GM19467 (cell line): Measurements from ENCODE around the gene HDGF.

Source experiments
- ATAC-seq: cut with Tn5 transposase; IDR thresholded peaks from one replicate; pipeline ENCODE4 v1.9.1; 2021; ENCODE audit warnings: mild to moderate bottlenecking, moderate library complexity; ENCODE audit not compliant: unreplicated experiment

Gene HDGF

GRCh38 chr1:156703741-156704140 lies 47.7 kb downstream of the HDGF start:
- no peak for ATAC-seq

DNA sequence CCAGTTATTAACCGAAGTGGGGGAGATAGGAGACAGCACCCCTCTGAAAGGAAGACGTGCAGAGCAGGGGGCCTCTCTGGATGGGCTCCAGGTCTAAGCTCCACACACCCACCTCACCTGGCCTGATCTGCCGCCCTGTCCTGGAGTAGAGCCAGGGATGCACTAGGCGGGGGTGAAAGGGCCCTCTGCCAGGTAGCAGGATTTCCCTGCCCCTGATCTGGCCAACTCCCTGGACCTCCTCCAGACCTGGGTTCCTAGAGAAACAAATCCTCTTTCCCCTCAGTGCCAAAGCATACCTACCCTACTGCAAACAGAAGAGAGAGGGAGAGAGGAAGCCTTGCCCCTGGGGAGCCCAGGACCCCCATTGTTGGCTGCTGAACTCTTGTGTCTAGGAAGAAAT lies 48.1 kb downstream of the HDGF start:
- ATAC-seq: no peak

GRCh38 chr1:156700736-156701531 lies 50.5 kb downstream of the HDGF start:
- no peak for ATAC-seq

- no peak for ATAC-seq
Observed at GRCh38 chr1:156698995-156699394, 52.5 kb downstream of the HDGF start.

DNA sequence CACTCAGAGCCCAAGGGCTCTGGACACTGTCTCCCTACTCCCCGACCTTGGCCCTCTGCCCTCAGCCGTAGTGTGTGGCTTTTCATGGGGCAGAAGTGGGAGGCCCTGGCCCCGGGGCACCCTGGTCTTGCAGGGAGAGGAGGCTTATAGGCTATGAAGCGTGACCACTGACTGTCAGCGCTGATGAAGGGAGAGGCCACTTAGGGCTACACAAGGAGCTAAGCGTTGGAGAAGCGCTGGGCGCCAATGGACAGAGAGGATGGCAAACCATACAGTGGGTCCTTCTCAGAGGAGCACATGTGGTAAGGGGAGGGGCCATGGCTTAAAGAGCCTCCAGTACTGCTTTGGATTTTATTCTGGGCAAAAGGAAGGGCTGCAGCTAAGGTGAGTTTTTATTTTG lies 54.0 kb downstream of the HDGF start:
- ATAC-seq: no peak

- ATAC-seq: no peak
Observed at GRCh38 chr1:156696755-156697154, 54.7 kb downstream of the HDGF start.

DNA sequence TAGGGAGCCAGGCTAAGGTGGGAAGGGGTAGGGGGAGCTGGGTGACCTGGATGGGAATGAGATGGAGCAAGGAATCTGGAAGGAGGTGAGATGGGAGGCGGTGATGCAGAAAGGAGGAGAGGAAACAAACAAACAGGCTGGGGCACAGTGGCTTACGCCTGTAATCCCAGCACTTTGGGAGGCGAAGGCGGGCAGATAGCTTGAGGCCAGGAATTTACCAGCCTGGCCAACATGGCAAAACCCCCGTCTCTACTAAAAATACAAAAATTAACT lies 56.8 kb downstream of the HDGF start:
- ATAC-seq: no peak

GRCh38 chr1:156693848-156694689 lies 57.4 kb downstream of the HDGF start:
- ATAC-seq: no peak

- ATAC-seq: no peak
Observed at GRCh38 chr1:156692925-156693847, 58.3 kb downstream of the HDGF start.

DNA sequence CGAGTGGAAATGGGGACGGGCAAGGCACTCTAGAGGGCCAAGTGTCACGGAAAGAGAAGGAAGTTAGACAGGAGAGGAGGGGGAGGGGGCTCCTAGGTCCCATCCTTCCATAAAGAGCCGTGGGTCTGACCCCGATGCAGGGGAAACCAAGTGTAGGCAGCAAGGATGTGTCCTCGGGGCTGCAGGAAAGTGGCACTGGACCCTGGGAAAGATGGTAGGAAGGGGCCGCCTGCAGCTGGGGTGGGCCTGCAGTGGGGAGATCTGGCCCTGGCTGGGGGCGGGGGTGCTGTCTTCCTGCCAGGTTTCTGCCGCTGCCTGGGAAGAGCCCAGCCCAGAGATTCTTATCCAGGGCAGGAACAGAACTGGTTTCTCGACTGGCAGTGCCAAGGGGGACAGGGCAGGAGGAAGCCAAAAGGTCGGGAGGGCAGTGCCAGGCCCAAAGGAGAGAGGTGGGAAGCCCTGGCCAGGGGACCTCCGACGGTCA lies 59.0 kb downstream of the HDGF start:
- no peak for ATAC-seq
